Coronary artery (tissue), 2 donors: ENCODE data around the gene TRAPPC10.

Experiments
- DNase-seq: peaks from one replicate; pipeline ENCODE4 v3.0.0-alpha.2; 2017; ENCODE audit warnings: low spot score
- H3K27ac ChIP-seq, 2 donors: fragments of 200-600 bp; sonication (generic); one replicate each; pipeline ENCODE4 v1.5.1; 2016 to 2019
- H3K4me3 ChIP-seq: fragments of 200-600 bp; sonication (generic); 2 replicates; pipeline ENCODE4 v1.5.1; 2016; ENCODE audit warnings: mild to moderate bottlenecking, moderate library complexity
- TF ChIP-seq, protein P1 (sequence below): fragments of 200-600 bp; sonication (generic); IDR thresholded peaks from one replicate; pipeline ENCODE4 v1.5.1; 2019; ENCODE audit warnings: antibody characterized with exemption

The TRAPPC10 gene

DNA sequence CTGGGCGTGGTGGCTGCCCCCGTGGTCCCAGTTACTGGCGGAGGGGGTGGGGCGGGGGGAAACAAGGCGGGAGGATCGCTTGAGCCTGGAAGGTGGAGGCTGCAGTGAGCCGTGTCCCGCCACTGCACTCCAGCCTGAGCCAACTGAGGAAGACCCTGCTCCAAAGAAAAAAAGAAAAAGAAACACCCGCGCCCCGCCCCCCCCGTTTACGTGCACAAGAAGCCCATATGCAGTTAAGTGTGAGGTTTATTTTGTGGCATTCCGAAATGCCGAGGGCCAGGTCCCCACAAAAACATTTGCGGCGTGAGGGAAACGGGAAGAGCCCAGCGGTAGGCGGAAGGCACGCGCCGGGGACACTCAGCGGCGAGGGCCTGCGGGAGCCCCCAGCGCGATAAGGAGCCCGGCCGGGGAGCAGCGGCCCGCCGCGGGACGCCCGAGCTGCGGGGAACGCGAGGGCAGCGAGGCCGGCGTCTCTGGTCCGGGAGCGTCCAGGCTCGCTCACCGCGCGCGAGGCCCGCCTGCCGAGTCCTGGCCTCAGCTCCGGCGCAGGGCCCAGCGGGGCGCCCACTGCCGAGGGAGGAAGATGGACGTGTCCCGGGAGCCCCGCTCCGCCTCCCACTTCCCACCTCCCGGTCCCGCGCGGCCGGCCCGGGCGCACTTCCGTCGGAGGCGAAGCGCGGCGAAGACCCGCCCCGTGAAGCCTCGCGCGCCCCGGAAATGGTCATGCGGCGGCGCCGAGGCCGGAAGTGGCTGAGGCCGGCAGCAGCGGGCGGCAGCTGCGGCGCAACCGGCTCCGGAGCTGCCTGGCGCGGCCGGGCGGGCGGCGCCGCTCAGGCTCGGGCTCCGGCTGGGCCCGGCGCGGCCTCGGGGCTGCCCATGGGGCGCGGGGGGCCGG is at the start of gene TRAPPC10:
TSS of gene TRAPPC10 (plus strand) at position 731 of the 895 bp plus-strand sequence. CDS start 185 bp downstream, outside the sequence.
- Histone ChIP-seq H3K27ac (peak within 1 kb of the TSS; percentile 96 to 99), H3K4me3 (peak within 1 kb of the TSS; percentile 98)
- peak; percentile 89 for DNase-seq
- TF ChIP-seq, protein P1, sequence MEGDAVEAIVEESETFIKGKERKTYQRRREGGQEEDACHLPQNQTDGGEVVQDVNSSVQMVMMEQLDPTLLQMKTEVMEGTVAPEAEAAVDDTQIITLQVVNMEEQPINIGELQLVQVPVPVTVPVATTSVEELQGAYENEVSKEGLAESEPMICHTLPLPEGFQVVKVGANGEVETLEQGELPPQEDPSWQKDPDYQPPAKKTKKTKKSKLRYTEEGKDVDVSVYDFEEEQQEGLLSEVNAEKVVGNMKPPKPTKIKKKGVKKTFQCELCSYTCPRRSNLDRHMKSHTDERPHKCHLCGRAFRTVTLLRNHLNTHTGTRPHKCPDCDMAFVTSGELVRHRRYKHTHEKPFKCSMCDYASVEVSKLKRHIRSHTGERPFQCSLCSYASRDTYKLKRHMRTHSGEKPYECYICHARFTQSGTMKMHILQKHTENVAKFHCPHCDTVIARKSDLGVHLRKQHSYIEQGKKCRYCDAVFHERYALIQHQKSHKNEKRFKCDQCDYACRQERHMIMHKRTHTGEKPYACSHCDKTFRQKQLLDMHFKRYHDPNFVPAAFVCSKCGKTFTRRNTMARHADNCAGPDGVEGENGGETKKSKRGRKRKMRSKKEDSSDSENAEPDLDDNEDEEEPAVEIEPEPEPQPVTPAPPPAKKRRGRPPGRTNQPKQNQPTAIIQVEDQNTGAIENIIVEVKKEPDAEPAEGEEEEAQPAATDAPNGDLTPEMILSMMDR = no peak

GRCh38 chr21:43965911-43966585 is 46.1 kb upstream of the TRAPPC10 start:
- Histone ChIP-seq H3K27ac (no peak overlapping the region), H3K4me3 (no peak overlapping the region)
- no peak for DNase-seq
- TF ChIP-seq, protein P1 = no peak

DNA sequence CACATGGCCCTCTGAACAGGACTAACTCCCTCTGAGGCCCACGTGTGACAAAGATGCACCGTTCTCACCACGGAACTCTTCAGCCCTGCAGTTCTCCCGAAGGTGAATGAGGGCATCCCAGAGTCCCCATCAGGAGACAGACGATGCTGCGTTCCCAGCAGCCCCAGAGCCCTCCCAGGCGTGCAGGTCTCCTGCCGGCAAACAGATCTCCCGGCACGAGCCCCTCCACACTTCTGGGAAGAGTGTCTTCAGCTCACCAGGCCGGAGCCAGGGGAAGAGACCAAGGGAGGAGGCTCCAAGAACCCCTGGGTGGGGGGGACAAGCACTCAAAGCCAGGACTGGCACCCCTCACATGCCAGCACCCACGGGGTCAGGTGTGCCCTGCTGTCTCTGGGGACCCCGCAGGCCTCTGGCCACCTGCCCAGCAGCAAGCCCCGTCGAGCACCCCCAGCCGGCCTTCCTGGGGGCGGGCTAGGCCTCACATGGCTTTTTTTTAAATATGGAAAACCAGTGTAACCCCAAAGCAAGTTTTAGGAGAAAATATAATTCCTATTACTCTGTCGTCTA is 45.1 kb upstream of the TRAPPC10 start:
- no peak overlapping the region for H3K27ac ChIP-seq
- no peak overlapping the region for H3K4me3 ChIP-seq
- no peak for DNase-seq
- TF ChIP-seq, protein P1 = no peak

GRCh38 chr21:43967981-43968380 is 44.1 kb upstream of the TRAPPC10 start:
- no peak for DNase-seq
- H3K27ac ChIP-seq = no peak overlapping the region
- H3K4me3 ChIP-seq = no peak overlapping the region
- TF ChIP-seq, protein P1 = no peak

- Histone ChIP-seq H3K27ac (no peak overlapping the region), H3K4me3 (no peak overlapping the region)
- DNase-seq = no peak
- TF ChIP-seq, protein P1 = no peak
Measured at GRCh38 chr21:43968410-43969114, 43.5 kb upstream of the TRAPPC10 start.

- H3K4me3 ChIP-seq = no peak overlapping the region
- no peak for DNase-seq
- no peak overlapping the region for H3K27ac ChIP-seq
- TF ChIP-seq, protein P1 = no peak
Measured at GRCh38 chr21:43969115-43969444, 43.0 kb upstream of the TRAPPC10 start.
